HepG2 (cell line): ENCODE data around the gene CST3. TPM values are rescaled to one million over a fixed set of nuclear protein-coding genes. Genes with fewer than 3 reads are reported as not detected.

Experiments
- BRD4 ChIP-seq: sonication (generic); formaldehyde crosslinking; IDR thresholded peaks from 2 replicates; pipeline ENCODE4 v1.4.0; 2020; ENCODE audit warnings: missing genetic modification reagents
- EEA1 ChIP-seq: sonication (generic); formaldehyde crosslinking; IDR thresholded peaks from 2 replicates; pipeline ENCODE4 v1.5.1; 2020; ENCODE audit warnings: mild to moderate bottlenecking, missing genetic modification reagents, borderline replicate concordance
- JUN ChIP-seq: sonication (generic); formaldehyde crosslinking; IDR thresholded peaks from 2 replicates; pipeline ENCODE4 v1.4.0; 2020; ENCODE audit warnings: mild to moderate bottlenecking, missing genetic modification reagents
- KDM3A ChIP-seq: IDR thresholded peaks from 2 replicates; pipeline ENCODE4 v1.6.1; 2018; ENCODE audit warnings: low read depth, missing compliant biosample characterization
- SNAI1 ChIP-seq: sonication (generic); formaldehyde crosslinking; IDR thresholded peaks from 2 replicates; pipeline ENCODE4 v1.5.0; 2020; ENCODE audit warnings: mild to moderate bottlenecking, missing genetic modification reagents, borderline replicate concordance
- SOX6 ChIP-seq, 2 experiments: fragments of 450-650 bp in 1 of 2; sonication (generic) in 1 of 2; formaldehyde crosslinking in 1 of 2; IDR thresholded peaks; 2 replicates each; pipeline versions ENCODE4 v1.4.0 to v1.6.1; 2017 to 2020; ENCODE audit warnings: antibody characterized with exemption in 1 of 2, mild to moderate bottlenecking in 1 of 2, missing genetic modification reagents in 1 of 2
- SP2 ChIP-seq: sonication (generic); formaldehyde crosslinking; IDR thresholded peaks from 2 replicates; pipeline ENCODE4 v1.5.1; 2020; ENCODE audit warnings: mild to moderate bottlenecking, missing genetic modification reagents
- ZNF292 ChIP-seq: sonication (generic); formaldehyde crosslinking; IDR thresholded peaks from 2 replicates; pipeline ENCODE4 v1.8.1; 2022; ENCODE audit warnings: mild to moderate bottlenecking, low read depth, missing genetic modification reagents, borderline replicate concordance
- ZNF563 ChIP-seq: sonication (generic); formaldehyde crosslinking; IDR thresholded peaks from 2 replicates; pipeline ENCODE4 v1.8.0; 2022; ENCODE audit warnings: mild to moderate bottlenecking, moderate library complexity, missing genetic modification reagents
- polyA plus RNA-seq, 8 experiments: library from polyadenylated mRNA; depleted of rRNA in 3 of 8; stranded (reverse) in 7 of 8; unstranded in 1 of 8; fragments of >200 nt; fragmentation: Illumina TruSeq in 4 of 8; extraction: Trizol in 4 of 8; gene quantifications; 2 replicates each; pipeline versions ENCODE4 v1.2.1 to v1.2.3, GENCODE V29; 2011 to 2016; ENCODE audit warnings: low read depth in 4 of 8, missing spikeins in 1 of 8, mixed read lengths in 1 of 8; ENCODE audit not compliant: insufficient read depth in 1 of 8
- total RNA-seq, 5 experiments: library from RNA; depleted of rRNA; stranded (reverse); fragments of >200 nt; fragmentation: Illumina TruSeq; extraction: Trizol; gene quantifications; 2 replicates each; pipeline ENCODE4 v1.2.3, GENCODE V29; 2016; ENCODE audit warnings: low read depth in 1 of 5
- TF ChIP-seq, protein P1 (sequence below): sonication (generic); formaldehyde crosslinking; IDR thresholded peaks from 2 replicates; pipeline ENCODE4 v1.5.0; 2020; ENCODE audit warnings: missing genetic modification reagents, mild to moderate bottlenecking, borderline replicate concordance
- TF ChIP-seq, protein P2 (sequence below): sonication (generic); formaldehyde crosslinking; IDR thresholded peaks from one replicate; pipeline ENCODE4 v1.5.1; 2020; ENCODE audit warnings: mild to moderate bottlenecking, missing genetic modification reagents; ENCODE audit errors: not compliant biosample characterization
- TF ChIP-seq, protein P3 (sequence below): sonication (generic); formaldehyde crosslinking; conservative IDR thresholded peaks from 2 replicates; pipeline ENCODE4 v1.8.0; 2022; ENCODE audit warnings: missing genetic modification reagents
- TF ChIP-seq, protein P4 (sequence below): sonication (generic); formaldehyde crosslinking; IDR thresholded peaks from 2 replicates; pipeline ENCODE4 v1.4.0; 2020; ENCODE audit warnings: missing genetic modification reagents

The CST3 gene
- total and polyA plus RNA-seq, 2 of the 13 experiments (the other 11 are each of a cell fraction or from before 2014, with no cell fraction given) = 690 to 1,005 TPM

DNA sequence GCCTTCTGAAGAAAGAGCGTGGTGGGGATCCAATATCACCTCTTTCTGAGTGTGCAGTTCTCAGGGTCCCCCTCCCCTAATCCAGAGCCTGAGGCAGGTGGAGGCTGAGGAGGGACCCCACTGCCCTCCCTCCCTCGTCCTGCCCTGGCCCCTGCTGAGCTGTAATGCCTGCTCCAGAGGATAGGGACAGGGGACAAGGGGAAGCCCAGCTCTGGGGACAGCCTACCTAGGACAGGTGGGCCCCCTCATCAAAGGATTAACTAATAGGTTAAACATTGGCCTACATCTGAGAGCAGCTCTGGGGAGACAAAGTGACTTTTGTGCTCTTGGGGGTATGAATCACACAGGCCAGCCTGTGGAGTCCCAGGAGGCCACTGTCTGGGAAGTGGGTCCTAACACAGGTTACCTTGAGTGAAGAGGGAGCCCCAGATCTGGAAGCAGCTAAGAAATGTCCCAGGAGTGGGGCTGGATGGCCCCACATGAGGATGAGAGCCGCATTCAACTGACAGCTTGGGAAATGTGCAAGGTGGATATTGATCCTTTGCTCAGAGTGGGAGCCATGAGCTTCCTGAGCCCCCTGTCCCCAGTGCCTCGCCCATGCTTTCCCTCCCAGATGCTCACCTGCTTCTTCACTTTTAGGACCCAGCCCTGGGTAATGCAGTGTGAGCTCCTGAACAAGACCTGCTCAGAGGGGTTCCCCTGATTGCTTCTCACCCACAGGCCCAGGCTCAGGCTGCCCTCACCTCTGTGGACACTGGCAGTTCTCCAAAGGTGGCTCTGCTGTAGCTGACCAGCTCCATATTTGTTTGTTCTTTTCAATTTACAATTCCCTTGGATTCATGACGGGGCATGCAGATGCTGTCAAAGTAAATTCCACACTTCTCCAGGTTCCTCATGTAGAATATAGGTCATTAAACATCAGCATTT is 51.7 kb downstream of the CST3 start (continued):
- TF ChIP-seq BRD4 (CRISPR knock-in tag) (peak; percentile 78; the same call in 1 of the 2 replicates), SNAI1 (CRISPR knock-in tag) (peak; percentile 90; the same call in 1 of the 2 replicates), SOX6 (IDR thresholded peaks at IDR 0.05) (no peak), SOX6 (CRISPR knock-in tag; IDR thresholded peaks at IDR 0.05) (peak; percentile 83), KDM3A (CRISPR knock-in tag) (0 out of 2 replicates have a peak, but pooled peaks have one; percentile 47), ZNF292 (peak; percentile 76), ZNF563 (CRISPR knock-in tag) (0 out of 2 replicates have a peak, but pooled peaks have one; percentile 40), SP2 (CRISPR knock-in tag) (no peak), JUN (peak; percentile 92; the same call in 1 of the 2 replicates), EEA1 (CRISPR knock-in tag) (no peak)
- TF ChIP-seq, protein P1, sequence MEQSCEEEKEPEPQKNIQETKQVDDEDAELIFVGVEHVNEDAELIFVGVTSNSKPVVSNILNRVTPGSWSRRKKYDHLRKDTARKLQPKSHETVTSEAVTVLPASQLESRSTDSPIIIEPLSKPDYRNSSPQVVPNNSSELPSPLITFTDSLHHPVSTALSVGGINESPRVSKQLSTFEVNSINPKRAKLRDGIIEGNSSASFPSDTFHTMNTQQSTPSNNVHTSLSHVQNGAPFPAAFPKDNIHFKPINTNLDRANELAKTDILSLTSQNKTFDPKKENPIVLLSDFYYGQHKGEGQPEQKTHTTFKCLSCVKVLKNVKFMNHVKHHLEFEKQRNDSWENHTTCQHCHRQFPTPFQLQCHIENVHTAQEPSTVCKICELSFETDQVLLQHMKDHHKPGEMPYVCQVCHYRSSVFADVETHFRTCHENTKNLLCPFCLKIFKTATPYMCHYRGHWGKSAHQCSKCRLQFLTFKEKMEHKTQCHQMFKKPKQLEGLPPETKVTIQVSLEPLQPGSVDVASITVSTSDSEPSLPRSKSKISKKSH (CRISPR knock-in tag) = 0 out of 2 replicates have a peak, but pooled peaks have one; percentile 61
- TF ChIP-seq, protein P2, sequence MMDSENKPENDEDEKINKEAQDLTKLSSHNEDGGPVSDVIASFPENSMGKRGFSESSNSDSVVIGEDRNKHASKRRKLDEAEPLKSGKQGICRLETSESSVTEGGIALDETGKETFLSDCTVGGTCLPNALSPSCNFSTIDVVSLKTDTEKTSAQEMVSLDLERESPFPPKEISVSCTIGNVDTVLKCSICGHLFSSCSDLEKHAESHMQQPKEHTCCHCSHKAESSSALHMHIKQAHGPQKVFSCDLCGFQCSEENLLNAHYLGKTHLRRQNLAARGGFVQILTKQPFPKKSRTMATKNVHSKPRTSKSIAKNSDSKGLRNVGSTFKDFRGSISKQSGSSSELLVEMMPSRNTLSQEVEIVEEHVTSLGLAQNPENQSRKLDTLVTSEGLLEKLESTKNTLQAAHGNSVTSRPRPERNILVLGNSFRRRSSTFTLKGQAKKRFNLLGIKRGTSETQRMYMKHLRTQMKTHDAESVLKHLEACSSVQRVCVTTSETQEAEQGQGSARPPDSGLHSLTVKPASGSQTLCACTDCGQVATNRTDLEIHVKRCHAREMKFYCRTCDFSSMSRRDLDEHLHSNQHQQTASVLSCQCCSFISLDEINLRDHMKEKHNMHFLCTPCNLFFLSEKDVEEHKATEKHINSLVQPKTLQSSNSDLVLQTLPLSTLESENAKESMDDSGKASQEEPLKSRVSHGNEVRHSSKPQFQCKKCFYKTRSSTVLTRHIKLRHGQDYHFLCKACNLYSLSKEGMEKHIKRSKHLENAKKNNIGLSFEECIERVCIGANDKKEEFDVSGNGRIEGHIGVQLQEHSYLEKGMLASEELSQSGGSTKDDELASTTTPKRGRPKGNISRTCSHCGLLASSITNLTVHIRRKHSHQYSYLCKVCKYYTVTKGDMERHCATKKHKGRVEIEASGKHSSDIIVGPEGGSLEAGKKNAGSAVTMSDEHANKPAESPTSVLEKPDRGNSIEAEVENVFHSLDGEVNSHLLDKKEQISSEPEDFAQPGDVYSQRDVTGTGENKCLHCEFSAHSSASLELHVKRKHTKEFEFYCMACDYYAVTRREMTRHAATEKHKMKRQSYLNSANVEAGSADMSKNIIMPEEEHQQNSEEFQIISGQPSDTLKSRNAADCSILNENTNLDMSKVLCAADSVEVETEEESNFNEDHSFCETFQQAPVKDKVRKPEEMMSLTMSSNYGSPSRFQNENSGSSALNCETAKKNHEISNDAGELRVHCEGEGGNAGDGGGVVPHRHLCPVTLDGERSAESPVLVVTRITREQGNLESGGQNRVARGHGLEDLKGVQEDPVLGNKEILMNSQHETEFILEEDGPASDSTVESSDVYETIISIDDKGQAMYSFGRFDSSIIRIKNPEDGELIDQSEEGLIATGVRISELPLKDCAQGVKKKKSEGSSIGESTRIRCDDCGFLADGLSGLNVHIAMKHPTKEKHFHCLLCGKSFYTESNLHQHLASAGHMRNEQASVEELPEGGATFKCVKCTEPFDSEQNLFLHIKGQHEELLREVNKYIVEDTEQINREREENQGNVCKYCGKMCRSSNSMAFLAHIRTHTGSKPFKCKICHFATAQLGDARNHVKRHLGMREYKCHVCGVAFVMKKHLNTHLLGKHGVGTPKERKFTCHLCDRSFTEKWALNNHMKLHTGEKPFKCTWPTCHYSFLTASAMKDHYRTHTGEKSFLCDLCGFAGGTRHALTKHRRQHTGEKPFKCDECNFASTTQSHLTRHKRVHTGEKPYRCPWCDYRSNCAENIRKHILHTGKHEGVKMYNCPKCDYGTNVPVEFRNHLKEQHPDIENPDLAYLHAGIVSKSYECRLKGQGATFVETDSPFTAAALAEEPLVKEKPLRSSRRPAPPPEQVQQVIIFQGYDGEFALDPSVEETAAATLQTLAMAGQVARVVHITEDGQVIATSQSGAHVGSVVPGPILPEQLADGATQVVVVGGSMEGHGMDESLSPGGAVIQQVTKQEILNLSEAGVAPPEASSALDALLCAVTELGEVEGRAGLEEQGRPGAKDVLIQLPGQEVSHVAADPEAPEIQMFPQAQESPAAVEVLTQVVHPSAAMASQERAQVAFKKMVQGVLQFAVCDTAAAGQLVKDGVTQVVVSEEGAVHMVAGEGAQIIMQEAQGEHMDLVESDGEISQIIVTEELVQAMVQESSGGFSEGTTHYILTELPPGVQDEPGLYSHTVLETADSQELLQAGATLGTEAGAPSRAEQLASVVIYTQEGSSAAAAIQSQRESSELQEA (CRISPR knock-in tag) = peak; percentile 14
- TF ChIP-seq, protein P3, sequence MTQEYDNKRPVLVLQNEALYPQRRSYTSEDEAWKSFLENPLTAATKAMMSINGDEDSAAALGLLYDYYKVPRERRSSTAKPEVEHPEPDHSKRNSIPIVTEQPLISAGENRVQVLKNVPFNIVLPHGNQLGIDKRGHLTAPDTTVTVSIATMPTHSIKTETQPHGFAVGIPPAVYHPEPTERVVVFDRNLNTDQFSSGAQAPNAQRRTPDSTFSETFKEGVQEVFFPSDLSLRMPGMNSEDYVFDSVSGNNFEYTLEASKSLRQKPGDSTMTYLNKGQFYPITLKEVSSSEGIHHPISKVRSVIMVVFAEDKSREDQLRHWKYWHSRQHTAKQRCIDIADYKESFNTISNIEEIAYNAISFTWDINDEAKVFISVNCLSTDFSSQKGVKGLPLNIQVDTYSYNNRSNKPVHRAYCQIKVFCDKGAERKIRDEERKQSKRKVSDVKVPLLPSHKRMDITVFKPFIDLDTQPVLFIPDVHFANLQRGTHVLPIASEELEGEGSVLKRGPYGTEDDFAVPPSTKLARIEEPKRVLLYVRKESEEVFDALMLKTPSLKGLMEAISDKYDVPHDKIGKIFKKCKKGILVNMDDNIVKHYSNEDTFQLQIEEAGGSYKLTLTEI = no peak
- TF ChIP-seq, protein P4, sequence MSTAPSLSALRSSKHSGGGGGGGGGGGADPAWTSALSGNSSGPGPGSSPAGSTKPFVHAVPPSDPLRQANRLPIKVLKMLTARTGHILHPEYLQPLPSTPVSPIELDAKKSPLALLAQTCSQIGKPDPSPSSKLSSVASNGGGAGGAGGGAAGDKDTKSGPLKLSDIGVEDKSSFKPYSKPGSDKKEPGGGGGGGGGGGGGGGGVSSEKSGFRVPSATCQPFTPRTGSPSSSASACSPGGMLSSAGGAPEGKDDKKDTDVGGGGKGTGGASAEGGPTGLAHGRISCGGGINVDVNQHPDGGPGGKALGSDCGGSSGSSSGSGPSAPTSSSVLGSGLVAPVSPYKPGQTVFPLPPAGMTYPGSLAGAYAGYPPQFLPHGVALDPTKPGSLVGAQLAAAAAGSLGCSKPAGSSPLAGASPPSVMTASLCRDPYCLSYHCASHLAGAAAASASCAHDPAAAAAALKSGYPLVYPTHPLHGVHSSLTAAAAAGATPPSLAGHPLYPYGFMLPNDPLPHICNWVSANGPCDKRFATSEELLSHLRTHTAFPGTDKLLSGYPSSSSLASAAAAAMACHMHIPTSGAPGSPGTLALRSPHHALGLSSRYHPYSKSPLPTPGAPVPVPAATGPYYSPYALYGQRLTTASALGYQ (CRISPR knock-in tag) = peak; percentile 89
